ENCODE data around the gene TBC1D14.

Gene TBC1D14

GRCh38 chr4:6948134-6948460 lies 38.5 kb downstream of the TBC1D14 start:
- Mint-ChIP-seq H3K4me3 (no peak overlapping the region), H3K27ac (peak overlapping the region; percentile 72 to 96 (median 92)), H3K27me3 (ENCODE audit: low read depth) (peaks cover 6% of the 10 kb centered on the region), H3K9me3 (no peaks in the 10 kb centered on the region), H3K4me1 (peaks cover 33% of the 10 kb centered on the region), H3K36me3 (ENCODE audit: low read depth) (peaks cover 4% of the 10 kb centered on the region)
- no peak for TF ChIP-seq CTCF (IDR thresholded peaks at IDR 0.05; ENCODE audit: unreplicated experiment in 3 of 3)

- H3K4me3 Mint-ChIP-seq = no peak overlapping the region
- H3K27ac Mint-ChIP-seq = peak overlapping the region in 2 of 3 experiments; percentile 56 to 62
- H3K9me3 Mint-ChIP-seq = no peaks in the 10 kb centered on the region
- peaks cover 4% of the 10 kb centered on the region for H3K36me3 Mint-ChIP-seq (ENCODE audit: low read depth)
- peaks cover 2% of the 10 kb centered on the region for H3K27me3 Mint-ChIP-seq (ENCODE audit: low read depth)
- peaks cover 27% of the 10 kb centered on the region for H3K4me1 Mint-ChIP-seq
- no peak for TF ChIP-seq CTCF (IDR thresholded peaks at IDR 0.05; ENCODE audit: unreplicated experiment in 3 of 3)
Observed at GRCh38 chr4:6951880-6952381, 42.3 kb downstream of the TBC1D14 start.

- Mint-ChIP-seq H3K36me3 (ENCODE audit: low read depth) (peaks cover 4% of the 10 kb centered on the region), H3K27me3 (ENCODE audit: low read depth) (no peaks in the 10 kb centered on the region), H3K9me3 (no peaks in the 10 kb centered on the region), H3K4me3 (peak overlapping the region in 1 of 3 experiments; percentile 47), H3K4me1 (peaks cover 22% of the 10 kb centered on the region), H3K27ac (peak overlapping the region; percentile 26 to 73 (median 44))
- no peak for TF ChIP-seq CTCF (IDR thresholded peaks at IDR 0.05; ENCODE audit: unreplicated experiment in 3 of 3)
Observed at GRCh38 chr4:6953751-6954380, 44.2 kb downstream of the TBC1D14 start.

GRCh38 chr4:6955261-6955911 lies 45.8 kb downstream of the TBC1D14 start:
- H3K4me3 Mint-ChIP-seq = no peak overlapping the region
- H3K4me1 Mint-ChIP-seq = peaks cover 27% of the 10 kb centered on the region
- no peaks in the 10 kb centered on the region for H3K9me3 Mint-ChIP-seq
- H3K27me3 Mint-ChIP-seq (ENCODE audit: low read depth) = no peaks in the 10 kb centered on the region
- peak overlapping the region; percentile 12 to 55 (median 52) for H3K27ac Mint-ChIP-seq
- H3K36me3 Mint-ChIP-seq (ENCODE audit: low read depth) = no peaks in the 10 kb centered on the region
- TF ChIP-seq CTCF (IDR thresholded peaks at IDR 0.05; ENCODE audit: unreplicated experiment in 3 of 3) = no peak

- no peaks in the 10 kb centered on the region for H3K9me3 Mint-ChIP-seq
- no peak overlapping the region for H3K27ac Mint-ChIP-seq
- no peaks in the 10 kb centered on the region for H3K36me3 Mint-ChIP-seq (ENCODE audit: low read depth)
- peaks cover 27% of the 10 kb centered on the region for H3K4me1 Mint-ChIP-seq
- H3K4me3 Mint-ChIP-seq = no peak overlapping the region
- TF ChIP-seq CTCF (IDR thresholded peaks at IDR 0.05; ENCODE audit: unreplicated experiment in 3 of 3) = no peak
- H3K27me3 Mint-ChIP-seq (ENCODE audit: low read depth) = no peaks in the 10 kb centered on the region
Observed at GRCh38 chr4:6956087-6956433, 46.4 kb downstream of the TBC1D14 start.
